Lower lobe of right lung (tissue), 2 donors: ENCODE data around the gene AKAP11. TPM values are rescaled to one million over a fixed set of nuclear protein-coding genes. Genes with fewer than 3 reads are reported as not detected.

ENCODE experiments used
- ATAC-seq, 2 donors: fragments of 200-7000 bp; cut with Tn5 transposase; one replicate each; pipeline ENCODE4 v1.9.1; 2020 to 2022; ENCODE audit warnings: mild to moderate bottlenecking in 2 of 2, moderate library complexity in 2 of 2
- DNase-seq: peaks from one replicate; pipeline ENCODE4 v3.0.0-alpha.2; 2020
- H3K27ac ChIP-seq: fragments of 200-600 bp; one replicate; pipeline ENCODE4 v1.8.0; 2022
- H3K27me3 ChIP-seq: fragments of 200-600 bp; one replicate; pipeline ENCODE4 v1.8.0; 2022; ENCODE audit warnings: low read depth
- H3K36me3 ChIP-seq: fragments of 200-600 bp; one replicate; pipeline ENCODE4 v1.8.0; 2022; ENCODE audit warnings: mild to moderate bottlenecking
- H3K4me1 ChIP-seq: fragments of 200-600 bp; one replicate; pipeline ENCODE4 v1.8.0; 2022
- H3K4me3 ChIP-seq: fragments of 200-600 bp; one replicate; pipeline ENCODE4 v1.8.0; 2022; ENCODE audit warnings: mild to moderate bottlenecking
- H3K9me3 ChIP-seq: fragments of 200-600 bp; one replicate; pipeline ENCODE4 v1.8.0; 2022
- intact Hi-C: fragments of 100-400 bp; cut with DNase I; formaldehyde crosslinking; loops from one replicate; pipeline ENCODE4 v1.11.0; 2022
- total RNA-seq: library from RNA; stranded (reverse); fragmentation: NEBNext Ultra II Directional; extraction: Animal tissue kit (Norgen Biotek cat#: 25700); gene quantifications from one replicate; pipeline ENCODE4 v1.2.1, GENCODE V29; 2021
- TF ChIP-seq, protein P1 (sequence below): fragments of 200-600 bp; IDR thresholded peaks from one replicate; pipeline ENCODE4 v1.8.0; 2022; ENCODE audit warnings: antibody characterized with exemption, mild to moderate bottlenecking
- donor health status: DM: no; HTN: yes; CAD: no; lungs with severe emphysema.

Gene AKAP11
- total RNA-seq, 1 donor from 2014 or later: 34.5 TPM

DNA sequence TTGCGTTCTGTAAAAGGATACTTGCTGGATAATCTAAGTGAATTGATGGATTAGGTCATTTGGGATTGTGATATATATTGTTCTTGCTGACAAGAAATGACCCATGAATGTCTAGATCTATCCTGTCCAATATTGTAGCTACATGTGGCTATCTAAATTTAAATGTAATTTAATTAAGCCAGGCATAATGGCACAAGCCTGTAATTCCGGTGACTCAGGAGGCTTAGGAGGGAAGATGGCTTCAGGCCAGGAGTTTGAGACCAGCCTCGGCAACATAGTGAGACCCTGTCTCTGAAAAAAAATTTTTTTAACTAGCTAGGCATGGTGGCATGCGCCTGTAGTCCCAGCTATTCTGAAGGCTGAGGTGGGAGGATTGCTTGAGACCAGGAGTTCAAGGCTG is 39.3 kb upstream of the AKAP11 start:
- H3K4me3 ChIP-seq: no peak overlapping the region
- H3K9me3 ChIP-seq: no peaks in the 10 kb centered on the region
- no peaks in the 10 kb centered on the region for H3K4me1 ChIP-seq
- no peak for ATAC-seq
- intact Hi-C loops: no loop called here
- H3K27me3 ChIP-seq: no peaks in the 10 kb centered on the region
- TF ChIP-seq, protein P1, sequence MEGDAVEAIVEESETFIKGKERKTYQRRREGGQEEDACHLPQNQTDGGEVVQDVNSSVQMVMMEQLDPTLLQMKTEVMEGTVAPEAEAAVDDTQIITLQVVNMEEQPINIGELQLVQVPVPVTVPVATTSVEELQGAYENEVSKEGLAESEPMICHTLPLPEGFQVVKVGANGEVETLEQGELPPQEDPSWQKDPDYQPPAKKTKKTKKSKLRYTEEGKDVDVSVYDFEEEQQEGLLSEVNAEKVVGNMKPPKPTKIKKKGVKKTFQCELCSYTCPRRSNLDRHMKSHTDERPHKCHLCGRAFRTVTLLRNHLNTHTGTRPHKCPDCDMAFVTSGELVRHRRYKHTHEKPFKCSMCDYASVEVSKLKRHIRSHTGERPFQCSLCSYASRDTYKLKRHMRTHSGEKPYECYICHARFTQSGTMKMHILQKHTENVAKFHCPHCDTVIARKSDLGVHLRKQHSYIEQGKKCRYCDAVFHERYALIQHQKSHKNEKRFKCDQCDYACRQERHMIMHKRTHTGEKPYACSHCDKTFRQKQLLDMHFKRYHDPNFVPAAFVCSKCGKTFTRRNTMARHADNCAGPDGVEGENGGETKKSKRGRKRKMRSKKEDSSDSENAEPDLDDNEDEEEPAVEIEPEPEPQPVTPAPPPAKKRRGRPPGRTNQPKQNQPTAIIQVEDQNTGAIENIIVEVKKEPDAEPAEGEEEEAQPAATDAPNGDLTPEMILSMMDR: no peak
- H3K36me3 ChIP-seq: no peaks in the 10 kb centered on the region
- no peak overlapping the region for H3K27ac ChIP-seq
- DNase-seq: no peak

DNA sequence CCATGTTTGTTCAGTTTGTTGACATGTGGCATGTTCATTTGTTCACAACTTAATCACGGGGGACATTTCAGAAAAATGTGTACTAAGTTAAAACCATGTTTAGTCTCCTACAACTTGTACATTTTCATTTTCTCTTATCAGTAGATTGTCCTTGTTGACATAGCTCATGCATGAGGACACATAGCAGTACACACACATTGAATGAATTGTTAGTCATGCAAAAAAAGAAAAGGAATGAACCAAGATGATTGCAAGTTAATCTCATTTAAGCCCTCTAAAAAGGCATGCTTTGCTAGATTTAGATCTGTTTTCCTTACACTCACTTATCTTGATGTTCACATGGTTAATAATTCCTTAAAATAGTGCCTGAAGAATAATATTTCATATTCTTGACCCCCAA is 38.2 kb upstream of the AKAP11 start:
- ATAC-seq: no peak
- H3K9me3 ChIP-seq: no peaks in the 10 kb centered on the region
- no peak overlapping the region for H3K4me3 ChIP-seq
- no peak overlapping the region for H3K27ac ChIP-seq
- TF ChIP-seq, protein P1: no peak
- intact Hi-C loops: no loop called here
- H3K4me1 ChIP-seq: no peaks in the 10 kb centered on the region
- H3K36me3 ChIP-seq: no peaks in the 10 kb centered on the region
- no peak for DNase-seq
- H3K27me3 ChIP-seq: no peaks in the 10 kb centered on the region

DNA sequence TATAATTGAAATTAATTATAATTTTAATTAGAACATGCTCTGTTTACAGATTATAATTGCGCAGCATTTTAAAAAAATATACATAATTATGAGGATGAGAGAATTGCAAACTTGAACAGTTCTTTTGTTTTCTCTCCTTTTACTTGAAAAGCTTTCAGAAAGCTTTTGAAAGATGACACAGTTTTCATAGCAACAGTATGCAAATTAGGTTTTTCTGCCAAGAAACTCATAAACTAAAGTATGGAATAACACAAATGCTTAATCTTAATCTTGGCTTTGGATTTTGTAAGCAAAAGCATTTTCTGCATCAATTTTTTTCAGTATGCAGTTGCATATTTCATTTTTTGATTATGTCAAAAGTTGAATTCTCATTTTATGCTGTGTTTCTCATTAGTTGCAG is 32.8 kb upstream of the AKAP11 start:
- no peak overlapping the region for H3K4me3 ChIP-seq
- no peak for DNase-seq
- TF ChIP-seq, protein P1: no peak
- no peaks in the 10 kb centered on the region for H3K27me3 ChIP-seq
- H3K9me3 ChIP-seq: no peaks in the 10 kb centered on the region
- ATAC-seq: no peak
- H3K4me1 ChIP-seq: no peaks in the 10 kb centered on the region
- no peak overlapping the region for H3K27ac ChIP-seq
- H3K36me3 ChIP-seq: no peaks in the 10 kb centered on the region
- intact Hi-C loops: no loop called here

DNA sequence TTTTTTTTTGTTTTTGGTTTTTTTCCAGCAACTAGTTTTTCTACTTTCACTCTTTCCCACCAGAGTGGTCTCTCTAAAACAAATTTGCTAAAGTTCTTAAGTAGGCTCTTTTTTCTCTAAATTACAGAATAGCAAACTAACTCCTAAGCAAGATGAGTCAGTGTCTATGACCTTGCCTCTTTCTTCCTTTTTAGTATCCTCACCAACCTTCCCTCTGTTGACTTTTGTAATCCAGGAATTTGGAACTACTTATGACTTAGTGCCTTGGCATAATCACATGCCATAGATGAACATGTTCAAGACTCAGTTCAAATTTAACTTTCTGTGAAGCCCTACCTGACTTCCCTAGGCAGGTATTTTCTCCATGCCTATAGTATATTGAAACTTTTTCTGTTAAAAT is 32.3 kb upstream of the AKAP11 start:
- Histone ChIP-seq H3K27ac (no peak overlapping the region), H3K36me3 (no peaks in the 10 kb centered on the region), H3K27me3 (no peaks in the 10 kb centered on the region), H3K4me1 (no peaks in the 10 kb centered on the region), H3K9me3 (no peaks in the 10 kb centered on the region), H3K4me3 (no peak overlapping the region)
- intact Hi-C loops: no loop called here
- ATAC-seq (no peak), DNase-seq (no peak)
- TF ChIP-seq, protein P1: no peak

DNA sequence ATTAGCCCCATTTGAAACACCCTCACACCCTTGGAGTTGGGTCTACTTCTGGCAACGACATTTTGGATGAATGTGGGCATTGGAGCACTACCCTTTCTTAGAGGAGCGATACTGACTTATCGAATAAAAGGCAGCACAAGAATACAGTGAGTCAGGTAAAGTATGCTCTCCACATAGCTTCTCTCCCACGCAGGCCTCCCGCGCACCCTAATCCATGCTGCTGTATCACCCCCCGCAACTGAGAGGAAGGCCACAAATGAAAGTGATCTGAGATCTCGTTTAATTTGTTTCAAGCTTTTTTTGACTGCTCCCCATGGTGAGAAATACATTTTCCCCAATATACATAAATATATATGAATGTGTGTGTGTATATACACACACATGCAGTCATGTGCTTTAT is 25.4 kb upstream of the AKAP11 start:
- Histone ChIP-seq H3K36me3 (no peaks in the 10 kb centered on the region), H3K4me3 (no peak overlapping the region), H3K4me1 (no peaks in the 10 kb centered on the region), H3K27me3 (no peaks in the 10 kb centered on the region), H3K9me3 (no peaks in the 10 kb centered on the region), H3K27ac (no peak overlapping the region)
- intact Hi-C loops: no loop called here
- TF ChIP-seq, protein P1: no peak
- ATAC-seq (no peak), DNase-seq (no peak)

DNA sequence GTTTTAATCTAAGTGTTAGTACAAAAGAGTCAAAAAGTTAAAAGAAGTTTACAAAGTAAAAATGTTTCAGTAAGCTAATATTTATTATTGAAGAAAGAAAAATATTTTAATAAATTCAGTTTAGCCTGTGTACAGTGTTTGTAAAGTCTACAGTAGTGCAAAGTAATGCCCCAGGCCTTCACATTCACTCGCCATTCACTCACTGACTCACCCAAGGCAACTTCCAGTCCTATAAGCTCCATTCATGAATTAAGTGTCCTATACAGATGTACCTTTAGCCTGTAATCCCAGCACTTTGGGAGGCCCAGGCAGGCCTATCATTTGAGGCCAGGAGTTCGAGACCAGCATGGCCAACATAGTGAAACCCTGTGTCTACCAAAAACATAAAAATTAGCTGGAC is 24.1 kb upstream of the AKAP11 start:
- no peak for DNase-seq
- H3K9me3 ChIP-seq: no peaks in the 10 kb centered on the region
- intact Hi-C loops: no loop called here

More for the DNA sequence above, 24.1 kb upstream of the AKAP11 start:
- TF ChIP-seq, protein P1: no peak
- no peaks in the 10 kb centered on the region for H3K27me3 ChIP-seq
- no peak overlapping the region for H3K27ac ChIP-seq
- no peak overlapping the region for H3K4me3 ChIP-seq
- ATAC-seq: no peak
- H3K36me3 ChIP-seq: no peaks in the 10 kb centered on the region
- no peaks in the 10 kb centered on the region for H3K4me1 ChIP-seq
